ENCODE measurements around the gene DCP1B.

DCP1B gene

DNA sequence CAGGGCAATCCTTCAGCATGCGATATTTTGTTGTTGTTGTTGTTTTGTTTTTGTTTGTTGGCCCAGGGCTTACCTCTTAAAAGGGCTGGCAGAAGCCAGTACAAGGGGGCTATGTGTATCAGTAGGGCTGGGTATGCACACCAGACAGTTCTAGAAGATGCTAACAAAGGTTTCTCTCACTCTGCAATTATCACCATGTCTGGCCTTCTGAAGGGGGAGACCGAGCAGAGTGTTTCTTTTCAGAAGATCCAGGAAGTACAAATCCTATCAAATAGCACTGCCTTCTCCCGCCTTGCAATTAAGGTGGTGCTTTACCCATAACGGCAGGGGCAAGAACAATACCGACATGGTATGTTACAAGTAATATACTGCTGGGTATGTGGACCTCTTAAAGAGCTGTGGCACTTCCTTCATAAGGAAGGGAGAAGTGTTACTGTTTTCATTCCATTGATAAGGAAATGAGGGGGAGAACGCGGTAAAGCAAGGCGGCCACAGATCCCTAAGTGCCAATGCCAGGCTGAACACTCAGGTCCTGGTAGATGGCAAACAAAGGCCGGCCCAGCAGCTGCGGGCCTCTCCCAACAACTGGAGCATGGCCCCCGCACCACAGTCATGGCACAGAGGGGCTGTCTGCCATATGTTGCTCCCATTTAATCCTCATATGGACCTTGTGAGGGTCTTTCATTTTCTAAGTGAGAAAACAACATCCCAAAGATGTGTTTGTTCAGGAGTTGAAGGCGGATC lies 66.6 kb downstream of the DCP1B start:
- H3K4me3 ChIP-seq (ENCODE audit: low read depth, low read length): no peak overlapping the region
- DNase-seq (ENCODE audit: low read depth, low spot score): no peak
- TF ChIP-seq, protein P1, sequence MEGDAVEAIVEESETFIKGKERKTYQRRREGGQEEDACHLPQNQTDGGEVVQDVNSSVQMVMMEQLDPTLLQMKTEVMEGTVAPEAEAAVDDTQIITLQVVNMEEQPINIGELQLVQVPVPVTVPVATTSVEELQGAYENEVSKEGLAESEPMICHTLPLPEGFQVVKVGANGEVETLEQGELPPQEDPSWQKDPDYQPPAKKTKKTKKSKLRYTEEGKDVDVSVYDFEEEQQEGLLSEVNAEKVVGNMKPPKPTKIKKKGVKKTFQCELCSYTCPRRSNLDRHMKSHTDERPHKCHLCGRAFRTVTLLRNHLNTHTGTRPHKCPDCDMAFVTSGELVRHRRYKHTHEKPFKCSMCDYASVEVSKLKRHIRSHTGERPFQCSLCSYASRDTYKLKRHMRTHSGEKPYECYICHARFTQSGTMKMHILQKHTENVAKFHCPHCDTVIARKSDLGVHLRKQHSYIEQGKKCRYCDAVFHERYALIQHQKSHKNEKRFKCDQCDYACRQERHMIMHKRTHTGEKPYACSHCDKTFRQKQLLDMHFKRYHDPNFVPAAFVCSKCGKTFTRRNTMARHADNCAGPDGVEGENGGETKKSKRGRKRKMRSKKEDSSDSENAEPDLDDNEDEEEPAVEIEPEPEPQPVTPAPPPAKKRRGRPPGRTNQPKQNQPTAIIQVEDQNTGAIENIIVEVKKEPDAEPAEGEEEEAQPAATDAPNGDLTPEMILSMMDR (IDR thresholded peaks at IDR 0.05; ENCODE audit: low read depth, low read length): no peak
- in situ Hi-C loops (cut with HindIII; ENCODE audit: low sequenced_read_pairs): no loop called here

DNA sequence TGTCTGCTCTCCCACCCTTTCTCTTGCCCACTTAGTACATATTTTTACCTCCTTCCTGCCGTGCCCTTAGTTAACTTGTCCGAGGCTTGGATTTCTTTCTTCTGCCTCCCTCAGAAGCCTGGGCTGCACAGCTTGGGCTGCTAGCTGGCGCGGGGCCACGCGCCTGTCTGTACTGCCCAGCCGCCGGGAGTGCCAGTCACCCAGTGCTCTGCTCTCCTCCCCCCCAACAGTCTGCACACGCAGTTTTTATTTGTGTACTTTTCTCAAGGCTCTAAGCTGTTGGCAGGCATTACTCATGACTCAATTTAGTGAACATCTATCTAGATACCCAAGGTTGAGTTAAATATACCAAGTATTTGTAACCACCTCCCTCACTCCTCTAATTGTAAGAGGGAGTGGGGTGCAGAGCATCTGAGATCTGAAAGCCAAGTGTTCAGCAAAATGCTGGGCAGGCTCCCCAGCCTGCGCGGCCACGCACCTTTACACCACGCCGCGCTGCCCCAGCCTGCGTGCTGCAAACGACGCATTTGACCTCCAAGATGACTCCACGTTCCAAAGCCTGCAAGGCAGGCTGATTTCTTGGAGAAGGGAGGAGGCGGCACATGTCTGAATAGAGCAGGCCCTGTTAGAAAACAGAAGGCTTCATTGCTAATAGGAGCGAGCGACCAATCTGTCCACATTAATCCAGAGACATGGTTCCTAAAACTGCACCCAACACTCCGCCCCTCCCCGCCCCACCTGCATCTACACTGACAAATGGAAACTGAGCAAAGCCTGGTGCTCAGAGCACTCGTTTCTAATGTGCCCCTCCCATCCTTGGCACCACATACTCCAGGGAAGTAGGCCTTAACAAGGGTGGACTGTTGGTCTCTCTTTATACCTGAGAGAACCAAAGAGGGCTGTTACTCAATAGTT lies 67.6 kb downstream of the DCP1B start:
- TF ChIP-seq, protein P1 (IDR thresholded peaks at IDR 0.05; ENCODE audit: low read depth, low read length): no peak
- in situ Hi-C loops (cut with HindIII; ENCODE audit: low sequenced_read_pairs): no loop called here
- H3K4me3 ChIP-seq (ENCODE audit: low read depth, low read length): no peak overlapping the region
- DNase-seq (ENCODE audit: low read depth, low spot score): peak; percentile 76

DNA sequence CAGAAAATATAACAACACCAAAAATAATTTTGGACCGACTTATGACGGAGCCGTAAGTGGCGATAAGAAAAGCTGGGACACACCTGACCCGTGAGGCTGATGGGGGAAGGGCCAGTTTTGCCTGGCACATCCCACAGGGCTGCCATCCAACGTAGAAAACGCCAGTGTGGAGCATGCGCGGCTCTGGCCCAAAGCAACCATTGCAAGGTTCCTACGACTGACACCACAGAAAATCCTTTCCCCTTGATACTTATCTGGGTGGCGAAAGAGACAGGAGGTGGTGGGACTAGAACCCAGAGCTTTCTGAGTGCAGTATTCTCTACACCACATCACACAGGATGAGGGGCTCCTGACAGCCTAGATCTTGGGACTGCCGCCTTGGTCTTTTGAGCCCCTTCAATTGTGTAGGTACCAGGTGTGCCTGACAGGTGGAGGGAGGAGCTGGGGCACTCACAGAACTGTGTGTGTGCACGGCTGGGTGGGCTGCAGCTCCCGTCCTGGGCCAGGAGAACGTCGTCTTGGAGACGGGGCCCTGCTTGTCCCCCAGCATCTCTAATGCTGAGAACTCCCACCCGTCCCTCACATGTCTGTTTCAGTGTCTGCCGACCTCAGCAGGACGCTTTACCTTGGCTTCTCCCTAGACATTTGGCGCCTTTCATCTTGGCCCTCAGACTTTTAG lies 68.4 kb downstream of the DCP1B start:
- TF ChIP-seq, protein P1 (IDR thresholded peaks at IDR 0.05; ENCODE audit: low read depth, low read length): no peak
- in situ Hi-C loops (cut with HindIII; ENCODE audit: low sequenced_read_pairs): no loop called here
- DNase-seq (ENCODE audit: low read depth, low spot score): no peak
- no peak overlapping the region for H3K4me3 ChIP-seq (ENCODE audit: low read depth, low read length)

DNA sequence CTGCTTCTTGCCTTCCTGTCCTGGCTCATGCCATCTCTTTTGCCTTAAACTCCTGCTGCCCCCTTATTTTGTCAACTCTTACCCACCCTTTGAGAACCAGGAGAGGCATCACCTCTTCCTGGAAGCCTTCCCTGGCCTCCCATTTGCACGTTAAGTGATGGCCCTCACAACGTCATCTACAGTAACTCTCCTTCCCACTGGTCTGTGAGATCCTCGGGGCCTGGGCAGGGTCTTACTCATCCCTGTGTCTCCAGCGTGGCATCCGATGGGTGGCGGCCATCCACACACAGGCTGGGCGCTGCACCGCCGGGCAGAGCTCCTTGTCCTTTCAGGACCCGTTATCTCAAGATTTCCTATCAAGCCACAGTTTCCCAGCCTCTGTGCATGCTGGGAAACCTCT lies 69.0 kb downstream of the DCP1B start:
- TF ChIP-seq, protein P1 (IDR thresholded peaks at IDR 0.05; ENCODE audit: low read depth, low read length): no peak
- DNase-seq (ENCODE audit: low read depth, low spot score): no peak
- in situ Hi-C loops (cut with HindIII; ENCODE audit: low sequenced_read_pairs): no loop called here
- no peak overlapping the region for H3K4me3 ChIP-seq (ENCODE audit: low read depth, low read length)

DNA sequence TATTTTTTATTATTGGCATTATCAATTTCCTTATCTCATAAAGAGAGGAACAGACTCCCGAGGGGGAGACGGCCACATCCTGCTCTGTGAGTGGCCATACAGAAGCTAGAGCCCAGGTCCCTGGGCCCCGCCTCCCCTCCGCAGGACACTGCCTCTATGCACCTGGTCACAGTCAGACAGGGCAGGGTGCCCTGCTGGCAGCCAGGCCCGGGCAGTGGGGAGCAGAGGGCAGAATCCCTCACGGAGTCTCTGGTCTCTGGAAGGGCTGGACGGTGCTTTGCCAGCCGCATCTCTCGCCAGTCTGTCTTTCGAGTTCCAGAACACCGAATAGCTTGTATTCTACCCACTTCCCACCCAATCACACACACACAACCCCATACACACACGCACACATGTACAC lies 69.4 kb downstream of the DCP1B start:
- in situ Hi-C loops (cut with HindIII; ENCODE audit: low sequenced_read_pairs): no loop called here
- no peak for DNase-seq (ENCODE audit: low read depth, low spot score)

DNA sequence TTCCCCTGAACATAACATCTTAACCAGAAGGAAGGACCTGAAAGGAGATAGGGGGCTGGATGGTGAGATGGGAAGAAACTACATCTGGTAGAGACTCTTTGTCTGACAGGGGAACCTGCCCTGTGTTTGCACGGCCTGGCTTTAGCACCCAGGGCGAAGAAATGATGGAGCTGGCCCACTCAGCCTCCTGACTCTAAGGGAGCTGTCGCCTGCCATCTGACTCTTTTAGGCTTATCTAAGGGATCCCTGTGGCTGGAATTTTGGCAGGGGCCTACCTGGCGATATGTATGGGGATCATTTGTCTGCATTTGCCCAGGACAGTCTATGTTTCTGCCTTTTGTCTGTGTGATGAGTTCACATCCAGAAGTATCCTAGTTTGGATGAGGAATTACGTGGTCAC lies 70.2 kb downstream of the DCP1B start:
- in situ Hi-C loops (cut with HindIII; ENCODE audit: low sequenced_read_pairs): no loop called here
- H3K4me3 ChIP-seq (ENCODE audit: low read depth, low read length): no peak overlapping the region
- DNase-seq (ENCODE audit: low read depth, low spot score): no peak
- TF ChIP-seq, protein P1 (IDR thresholded peaks at IDR 0.05; ENCODE audit: low read depth, low read length): no peak

More for the DNA sequence above, 69.4 kb downstream of the DCP1B start:
- H3K4me3 ChIP-seq (ENCODE audit: low read depth, low read length): no peak overlapping the region
- TF ChIP-seq, protein P1 (IDR thresholded peaks at IDR 0.05; ENCODE audit: low read depth, low read length): no peak
